GM13977 (cell line): Measurements from ENCODE around the gene ERBB4.

Source experiments
- DNase-seq: peaks from one replicate; pipeline ENCODE4 v3.0.0; 2012; ENCODE audit warnings: low spot score
- CTCF ChIP-seq: IDR thresholded peaks from 2 replicates; pipeline ENCODE4 v1.5.1; 2012; ENCODE audit warnings: mild to moderate bottlenecking, control low read depth; ENCODE audit not compliant: insufficient read depth; ENCODE audit errors: extremely low read depth, missing control alignments
- in situ Hi-C: fragments of 300-500 bp; cut with MboI; formaldehyde crosslinking; loops from one replicate; pipeline ENCODE4 v1.12.0; 2022; ENCODE audit warnings: low sequenced_read_pairs, low pct_unique_long_range_greater_than_20kb, mixed read lengths, inconsistent platforms; ENCODE audit not compliant: unreplicated experiment

The ERBB4 gene

GRCh38 chr2:212266297-212266696 is 272.3 kb downstream of the ERBB4 start:
- TF ChIP-seq CTCF, result no peak
- no peak for DNase-seq
- in situ Hi-C loops, result no loop called here

DNA sequence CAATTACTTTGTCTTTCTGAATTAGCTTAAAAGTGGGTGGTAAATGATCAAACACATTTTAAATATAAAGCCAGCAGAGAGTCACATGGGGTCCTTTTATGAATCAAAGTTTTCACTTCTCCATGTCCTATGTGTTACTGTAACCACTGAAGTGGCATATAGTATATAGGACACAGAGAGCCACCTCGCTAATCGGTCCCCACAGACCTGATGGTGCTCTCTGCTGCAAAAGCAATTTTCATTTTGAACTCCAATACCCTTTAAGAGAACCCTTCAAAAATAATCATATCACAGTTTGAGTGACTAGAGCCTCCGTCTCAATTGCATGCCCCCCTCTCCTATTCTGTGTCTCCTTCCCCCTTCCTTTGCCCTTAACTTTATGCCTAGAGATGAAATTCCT is 272.8 kb downstream of the ERBB4 start:
- no peak for TF ChIP-seq CTCF
- in situ Hi-C loops, result no loop called here
- DNase-seq, result no peak

- TF ChIP-seq CTCF, result no peak
- in situ Hi-C loops, result no loop called here
- no peak for DNase-seq
Observed at GRCh38 chr2:212264187-212264586, 274.4 kb downstream of the ERBB4 start.

GRCh38 chr2:212259226-212259625 is 279.4 kb downstream of the ERBB4 start:
- in situ Hi-C loops, result no loop called here
- TF ChIP-seq CTCF, result no peak
- DNase-seq, result no peak

- TF ChIP-seq CTCF, result no peak
- in situ Hi-C loops, result no loop called here
- DNase-seq, result no peak
Observed at GRCh38 chr2:212254339-212254738, 284.3 kb downstream of the ERBB4 start.

GRCh38 chr2:212249451-212249850 is 289.2 kb downstream of the ERBB4 start:
- peak; percentile 34 for TF ChIP-seq CTCF
- DNase-seq, result no peak
- in situ Hi-C loops, result no loop called here

- in situ Hi-C loops, result no loop called here
- no peak for TF ChIP-seq CTCF
- DNase-seq, result no peak
Observed at GRCh38 chr2:212245880-212246279, 292.7 kb downstream of the ERBB4 start.
